ENCODE data around the gene ANO2. TPM values are rescaled to one million over a fixed set of nuclear protein-coding genes. Genes with fewer than 3 reads are reported as not detected.

ANO2 gene
- total RNA-seq, 2 donors from 2014 or later = 14.3 to 28.5 TPM

GRCh38 chr12:5884866-5885265, 60.2 kb downstream of the ANO2 start:
- 86 to 100% methylated on average over 3 of the region's 3 CpGs for WGBS, 2 experiments (ENCODE audit: insufficient coverage in 1 of 2, insufficient read length in 1 of 2)
- H3K4me1 ChIP-seq (ENCODE audit: control insufficient read depth, insufficient read depth, low read length) = no peaks in the 10 kb centered on the region
- H3K27me3 Mint-ChIP-seq (ENCODE audit: insufficient read depth) = peaks cover 3% of the 10 kb centered on the region
- no peak overlapping the region for H3K4me3 Mint-ChIP-seq
- no peak for TF ChIP-seq CTCF (conservative IDR thresholded peaks at IDR 0.05)
- H3K9ac ChIP-seq (ENCODE audit: extremely low read depth, low read length, poor library complexity, severe bottlenecking) = no peak overlapping the region
- H3K9me3 Mint-ChIP-seq = peaks cover 15% of the 10 kb centered on the region
- H3K27ac Mint-ChIP-seq = no peak overlapping the region
- no peak for DNase-seq
- peaks cover 7% of the 10 kb centered on the region for H3K9me3 ChIP-seq (ENCODE audit: control insufficient read depth, low read length)
- peaks cover 18% of the 10 kb centered on the region for H3K4me1 Mint-ChIP-seq
- no peak overlapping the region for H3K4me3 ChIP-seq (ENCODE audit: low read length)
- peaks cover 4% of the 10 kb centered on the region for H3K27me3 ChIP-seq (ENCODE audit: control insufficient read depth, insufficient read depth, low read length, poor library complexity, severe bottlenecking)
- no peak overlapping the region for H3K27ac ChIP-seq (ENCODE audit: low read depth, low read length)
- H3K36me3 ChIP-seq (ENCODE audit: control insufficient read depth, insufficient read depth, low read length) = no peaks in the 10 kb centered on the region
- H3K36me3 Mint-ChIP-seq (ENCODE audit: low read depth) = peaks cover 26% of the 10 kb centered on the region

- 83% methylated on average over 2 of the region's 2 CpGs; no CpG with 5 or more reads in 1 of the 2 experiments for WGBS, 2 experiments (ENCODE audit: insufficient coverage in 1 of 2, insufficient read length in 1 of 2)
Observed at GRCh38 chr12:5884285-5884684, 60.8 kb downstream of the ANO2 start.

GRCh38 chr12:5882511-5883190, 62.4 kb downstream of the ANO2 start:
- DNase-seq = peak; percentile 36
- Histone ChIP-seq H3K4me1 (ENCODE audit: control insufficient read depth, insufficient read depth, low read length) (no peaks in the 10 kb centered on the region), H3K36me3 (ENCODE audit: control insufficient read depth, insufficient read depth, low read length) (no peaks in the 10 kb centered on the region), H3K27ac (ENCODE audit: low read depth, low read length) (no peak overlapping the region), H3K9me3 (ENCODE audit: control insufficient read depth, low read length) (no peaks in the 10 kb centered on the region), H3K9ac (ENCODE audit: extremely low read depth, low read length, poor library complexity, severe bottlenecking) (no peak overlapping the region), H3K4me3 (ENCODE audit: low read length) (no peak overlapping the region), H3K27me3 (ENCODE audit: control insufficient read depth, insufficient read depth, low read length, poor library complexity, severe bottlenecking) (peaks cover 13% of the 10 kb centered on the region)
- TF ChIP-seq CTCF (conservative IDR thresholded peaks at IDR 0.05) = no peak
- no peaks in the 10 kb centered on the region for H3K9me3 Mint-ChIP-seq
- WGBS, 2 experiments (ENCODE audit: insufficient coverage in 1 of 2, insufficient read length in 1 of 2) = 52 to 73% methylated on average over 2 to 8 of the region's 8 CpGs
- H3K27me3 Mint-ChIP-seq (ENCODE audit: insufficient read depth) = no peaks in the 10 kb centered on the region
- H3K4me1 Mint-ChIP-seq = peaks cover 18% of the 10 kb centered on the region
- no peak overlapping the region for H3K27ac Mint-ChIP-seq
- peaks cover 11% of the 10 kb centered on the region for H3K36me3 Mint-ChIP-seq (ENCODE audit: low read depth)
- H3K4me3 Mint-ChIP-seq = no peak overlapping the region

More at GRCh38 chr12:5884285-5884684, 60.8 kb downstream of the ANO2 start:
- DNase-seq = no peak
- H3K4me3 ChIP-seq (ENCODE audit: low read length) = no peak overlapping the region
- H3K27ac Mint-ChIP-seq = no peak overlapping the region
- peaks cover 3% of the 10 kb centered on the region for H3K27me3 Mint-ChIP-seq (ENCODE audit: insufficient read depth)
- H3K9ac ChIP-seq (ENCODE audit: extremely low read depth, low read length, poor library complexity, severe bottlenecking) = no peak overlapping the region
- H3K27ac ChIP-seq (ENCODE audit: low read depth, low read length) = no peak overlapping the region
- H3K4me1 Mint-ChIP-seq = peaks cover 18% of the 10 kb centered on the region
- peaks cover 9% of the 10 kb centered on the region for H3K9me3 Mint-ChIP-seq
- H3K36me3 ChIP-seq (ENCODE audit: control insufficient read depth, insufficient read depth, low read length) = no peaks in the 10 kb centered on the region
- H3K9me3 ChIP-seq (ENCODE audit: control insufficient read depth, low read length) = peaks cover under 1% of the 10 kb centered on the region
- H3K36me3 Mint-ChIP-seq (ENCODE audit: low read depth) = peaks cover 21% of the 10 kb centered on the region
- peaks cover 4% of the 10 kb centered on the region for H3K27me3 ChIP-seq (ENCODE audit: control insufficient read depth, insufficient read depth, low read length, poor library complexity, severe bottlenecking)
- TF ChIP-seq CTCF (conservative IDR thresholded peaks at IDR 0.05) = no peak
- no peak overlapping the region for H3K4me3 Mint-ChIP-seq
- no peaks in the 10 kb centered on the region for H3K4me1 ChIP-seq (ENCODE audit: control insufficient read depth, insufficient read depth, low read length)

All from endodermal cell (in vitro differentiated cells).